NCI-H2227 (cell line): ENCODE measurements around the gene TTC39C.

Experiments used
- DNase-seq: peaks from one replicate; lab custom pipeline; 2025; ENCODE audit not compliant: unreplicated experiment; lab: John Stamatoyannopoulos, UW

Gene TTC39C

GRCh38 chr18:24076950-24077349, 62.4 kb downstream of the TTC39C start:
- DNase-seq: peak; percentile 20

DNA sequence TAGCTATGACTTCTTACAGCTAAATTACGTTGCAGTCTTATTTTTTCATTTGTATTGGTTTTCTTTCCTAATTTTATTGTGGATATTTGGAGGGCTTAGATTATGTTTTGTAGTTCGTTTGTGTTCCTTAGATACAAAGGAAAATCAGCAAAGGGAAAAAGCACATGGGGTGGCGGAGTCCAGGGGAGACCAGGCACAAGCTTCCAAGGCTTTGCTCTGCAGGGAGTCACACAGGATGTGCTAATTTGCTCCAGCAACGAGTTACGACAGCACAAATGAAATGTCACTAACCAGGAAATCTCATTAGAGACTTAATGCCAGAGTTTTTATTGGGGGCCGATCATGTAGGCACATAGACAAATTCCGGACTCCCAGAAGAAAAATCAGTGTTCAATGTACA, 63.8 kb downstream of the TTC39C start:
- DNase-seq: no peak

GRCh38 chr18:24080861-24081260, 66.3 kb downstream of the TTC39C start:
- DNase-seq: no peak

- no peak for DNase-seq
These were observed 69.0 kb downstream of the TTC39C start for GRCh38 chr18:24083550-24083949.

- no peak for DNase-seq
These were observed 71.5 kb downstream of the TTC39C start for GRCh38 chr18:24086082-24086481.

DNA sequence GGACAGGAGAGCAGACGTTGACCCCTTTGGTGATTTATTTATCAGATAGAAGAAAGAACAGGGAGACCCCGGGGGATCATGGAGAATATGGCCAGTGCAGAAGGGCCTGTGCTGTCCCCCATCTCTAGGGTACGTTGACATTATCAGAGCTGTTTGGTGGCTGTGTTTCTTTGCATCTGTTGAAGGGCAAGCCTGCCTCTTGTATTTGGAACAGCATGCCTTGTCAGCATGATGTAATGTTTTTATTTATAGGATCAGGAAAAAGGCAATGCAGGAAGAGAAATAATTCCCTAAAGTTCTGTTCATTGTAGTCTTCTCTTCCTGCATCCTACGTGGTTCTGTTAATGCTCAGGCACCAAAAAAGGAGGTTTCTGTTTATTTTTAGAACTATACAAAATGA, 74.5 kb downstream of the TTC39C start:
- peak; percentile 43 for DNase-seq

DNA sequence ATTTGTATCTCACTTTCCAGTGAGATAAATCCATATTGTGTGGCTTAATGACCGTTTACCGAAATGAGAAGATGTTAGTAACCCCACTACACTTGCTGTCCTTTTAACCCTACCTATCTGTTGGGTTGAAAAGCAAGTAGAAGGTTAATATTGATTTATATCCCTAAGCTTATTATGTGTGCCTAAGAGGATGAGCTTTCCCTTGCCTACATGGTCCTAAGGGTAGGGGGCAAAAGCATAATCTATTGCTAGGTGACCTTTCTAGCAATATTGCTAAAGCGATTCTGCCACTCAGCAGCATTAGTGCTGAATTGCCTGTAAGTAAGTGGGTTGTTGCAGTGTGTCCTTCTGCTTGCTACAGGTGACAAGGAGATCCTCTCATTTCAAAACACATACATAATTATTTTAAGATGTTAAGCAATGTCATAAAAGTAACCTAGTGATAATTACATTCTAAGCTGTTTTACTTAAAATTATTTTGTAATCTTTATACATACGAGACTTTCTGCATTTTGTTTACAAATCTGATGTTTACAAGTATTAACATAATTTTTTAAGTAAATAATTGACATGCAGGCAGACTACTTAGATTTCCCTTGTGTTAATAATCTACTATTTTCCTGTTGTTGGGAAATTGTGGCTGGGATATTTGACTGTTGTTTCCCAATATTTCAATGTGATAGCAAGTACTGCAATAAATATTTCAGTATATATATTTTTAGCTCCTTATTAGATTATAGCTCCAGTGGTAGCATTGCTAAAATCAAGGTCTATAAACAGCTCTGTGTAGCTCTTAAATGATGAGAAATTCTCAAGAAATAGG, 75.2 kb downstream of the TTC39C start:
- DNase-seq: peak; percentile 43

- DNase-seq: no peak
These were observed 76.3 kb downstream of the TTC39C start for GRCh38 chr18:24090876-24091275.

DNA sequence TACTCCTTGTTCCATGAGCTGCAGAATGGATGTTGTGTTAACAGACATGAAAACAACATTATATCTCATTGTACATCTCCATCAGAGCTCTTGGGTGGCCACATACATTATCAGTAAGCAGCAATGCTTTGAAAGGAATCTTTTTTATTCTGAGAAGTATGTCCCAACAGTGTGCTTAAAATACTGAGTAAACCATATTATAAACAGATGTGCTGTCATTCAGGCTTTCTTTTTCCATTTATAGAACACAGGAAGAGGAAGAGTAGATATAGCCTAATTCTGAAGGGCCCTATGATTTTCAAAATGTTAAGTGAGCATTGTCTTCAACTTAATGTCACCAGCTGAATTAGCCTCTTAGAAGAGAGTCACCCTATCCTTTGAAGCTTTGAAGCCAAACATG, 80.0 kb downstream of the TTC39C start:
- no peak for DNase-seq

DNA sequence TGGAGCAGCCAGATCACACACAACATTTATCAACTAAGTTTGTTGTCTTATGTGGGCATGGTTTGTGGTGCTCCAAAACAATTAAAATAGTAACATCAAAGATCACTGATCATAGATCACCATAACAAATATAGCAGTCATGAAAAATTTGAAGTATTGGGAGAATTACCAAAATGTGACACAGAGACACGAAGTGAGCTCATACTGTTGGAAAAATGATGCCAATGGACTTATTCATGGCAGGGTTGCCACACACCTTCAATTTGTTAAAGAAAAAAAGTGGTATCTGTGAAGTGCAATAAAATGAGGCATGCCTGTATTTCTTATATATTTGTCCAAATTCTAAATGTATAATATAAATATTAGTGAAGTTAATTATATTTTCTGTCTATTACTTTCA, 81.4 kb downstream of the TTC39C start:
- DNase-seq: no peak

DNA sequence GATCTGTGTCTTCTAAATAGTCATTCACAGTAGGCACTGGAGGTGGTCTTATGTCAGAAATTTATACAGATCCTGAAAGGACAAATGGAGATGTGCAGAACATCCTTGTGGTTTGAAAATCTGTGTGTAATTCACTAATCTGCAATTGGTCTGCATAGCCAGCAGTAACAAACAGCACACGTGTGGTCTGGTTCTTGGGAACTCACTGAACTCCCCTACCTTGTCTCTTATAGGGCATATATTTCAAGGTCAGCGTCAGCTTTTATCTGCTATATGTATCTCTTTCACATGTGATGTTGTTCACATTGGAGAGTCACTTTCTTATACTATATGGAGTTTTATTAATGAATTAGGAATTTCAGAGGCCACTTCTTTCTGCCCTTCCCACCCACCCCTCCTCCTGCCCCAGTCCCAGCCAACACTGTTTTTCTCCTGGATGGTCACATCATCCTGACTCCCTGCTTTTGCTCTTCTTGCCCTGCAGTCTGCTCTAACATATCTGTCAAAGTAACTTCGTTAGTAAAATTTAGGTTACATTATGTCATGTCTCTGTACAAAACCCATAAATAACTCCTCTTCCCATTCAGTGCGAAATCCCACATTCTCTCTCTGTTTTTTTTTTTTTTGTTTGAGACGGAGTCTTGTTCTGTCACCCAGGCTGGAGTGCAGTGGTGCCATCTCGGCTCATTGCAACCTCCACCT, 88.9 kb downstream of the TTC39C start:
- no peak for DNase-seq

GRCh38 chr18:24104486-24104885, 89.9 kb downstream of the TTC39C start:
- DNase-seq: no peak

DNA sequence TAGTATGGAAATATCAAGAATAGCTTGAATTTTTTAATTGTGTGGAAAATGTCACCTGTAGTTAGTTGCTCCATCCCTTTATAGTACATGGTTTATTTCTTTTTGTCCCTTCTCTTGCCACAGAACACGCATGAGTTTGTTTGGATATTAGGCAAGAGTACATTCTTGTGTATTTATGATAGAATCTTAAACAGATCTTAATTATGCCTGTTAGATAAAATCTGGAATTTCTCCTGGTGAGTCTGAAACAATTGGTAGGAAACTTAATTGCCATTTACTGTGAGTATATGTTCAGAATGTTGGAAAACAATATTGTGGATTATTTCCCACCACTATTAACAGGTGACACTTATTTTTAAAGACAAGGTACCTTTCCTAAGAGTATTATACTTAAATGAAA, 94.1 kb downstream of the TTC39C start:
- no peak for DNase-seq

GRCh38 chr18:24111936-24112335, 97.4 kb downstream of the TTC39C start:
- no peak for DNase-seq

DNA sequence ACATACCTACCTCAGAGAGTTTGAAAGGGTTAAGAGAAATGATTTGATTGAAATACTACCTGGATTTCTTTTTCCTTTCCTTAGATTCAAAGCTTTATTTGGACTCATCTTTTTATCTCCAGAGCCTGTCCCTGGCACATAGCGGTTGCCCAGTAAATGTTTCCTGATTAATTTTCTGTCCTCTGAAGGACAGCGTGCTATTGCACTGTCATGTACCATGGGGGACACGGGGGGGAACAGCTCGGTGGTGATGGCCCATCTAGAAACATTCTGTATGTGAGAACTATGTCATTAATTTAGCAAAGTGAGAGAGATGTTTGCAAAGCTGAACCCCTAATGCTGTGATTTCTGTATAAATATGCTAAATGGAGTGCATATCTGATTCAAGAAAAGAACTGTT, 97.9 kb downstream of the TTC39C start:
- no peak for DNase-seq

DNA sequence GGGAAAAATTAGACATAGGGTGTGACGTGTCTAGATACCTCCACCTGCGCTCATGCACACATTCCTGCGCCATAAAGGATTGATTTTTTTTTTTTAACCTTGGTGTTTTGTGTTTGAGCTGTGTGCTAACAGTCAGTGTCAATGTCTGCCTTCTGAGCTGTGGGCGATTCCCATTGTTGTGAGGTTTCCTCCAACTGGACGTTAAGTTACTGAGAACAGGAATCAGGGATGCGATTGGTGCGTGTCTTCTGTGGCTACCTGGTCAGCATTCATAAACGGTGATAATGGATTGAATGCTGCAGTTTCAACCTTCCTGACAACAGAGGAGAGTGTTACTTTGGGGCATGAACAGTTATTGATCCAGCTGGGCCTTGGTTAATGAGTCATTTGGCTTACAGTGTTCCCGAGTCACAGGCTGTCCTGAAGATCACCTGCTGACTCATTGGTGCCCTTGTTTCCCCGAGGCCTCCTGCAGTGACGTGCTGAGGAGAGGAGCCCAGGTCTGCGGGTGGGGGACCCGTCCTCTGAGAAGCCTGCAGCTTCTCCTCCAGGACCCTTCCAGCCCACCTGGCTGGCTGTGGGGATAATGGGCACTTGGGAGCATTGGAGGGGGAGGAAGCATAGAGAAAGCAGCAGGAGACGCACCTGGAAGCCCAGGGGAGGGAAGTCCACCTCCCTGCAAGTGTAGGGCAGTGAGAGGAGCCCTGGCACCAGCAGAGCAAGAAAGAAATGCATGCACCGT, 98.5 kb downstream of the TTC39C start:
- no peak for DNase-seq

DNA sequence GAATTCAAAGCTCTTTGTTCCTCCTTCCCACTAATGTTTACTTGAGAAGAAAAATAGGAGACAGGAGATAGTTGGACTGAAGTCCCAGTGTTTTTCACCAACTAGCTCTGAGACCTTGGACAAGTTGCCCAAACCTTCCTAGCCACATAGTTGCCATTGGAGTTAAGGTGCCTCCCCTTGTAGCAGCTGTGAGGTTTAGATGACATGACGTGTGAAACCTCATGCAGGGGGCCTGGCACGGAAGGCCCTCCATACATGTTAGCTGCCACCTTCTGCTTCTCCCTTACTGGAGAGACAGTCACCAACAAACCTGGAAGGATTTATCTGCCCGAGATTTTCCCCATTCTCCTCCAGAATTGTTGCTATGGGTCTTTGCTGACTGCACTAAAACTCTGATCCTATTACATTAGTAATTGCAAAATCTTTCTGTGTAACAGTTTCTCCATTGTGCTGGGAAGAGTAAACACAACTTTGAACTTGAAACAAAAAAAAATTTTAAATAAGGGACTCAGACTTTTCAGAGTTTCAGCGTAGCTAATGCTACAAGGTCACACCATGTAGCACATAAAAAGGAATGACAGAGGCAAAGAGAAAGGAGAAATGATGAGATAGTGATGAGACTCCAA, 100.5 kb downstream of the TTC39C start:
- no peak for DNase-seq

DNA sequence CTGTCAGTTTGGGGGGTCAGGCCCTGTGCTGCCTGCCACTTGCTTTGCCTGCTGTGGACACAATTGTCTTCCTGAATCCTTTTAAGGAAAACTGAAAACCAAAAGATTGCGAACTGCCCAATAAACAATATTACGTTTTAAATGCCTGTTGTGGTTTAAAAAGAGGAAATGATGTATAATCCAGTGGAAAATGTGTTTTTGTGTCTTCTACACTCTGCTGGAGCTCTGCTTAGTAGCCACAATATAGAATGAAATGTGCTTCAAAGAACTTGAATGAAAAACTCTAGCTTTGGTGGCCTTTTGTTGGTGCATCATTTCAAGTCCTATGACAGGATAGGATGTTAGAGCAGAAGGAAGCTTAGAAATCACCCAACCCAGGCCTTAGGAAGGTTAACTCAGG, 101.1 kb downstream of the TTC39C start:
- no peak for DNase-seq

DNA sequence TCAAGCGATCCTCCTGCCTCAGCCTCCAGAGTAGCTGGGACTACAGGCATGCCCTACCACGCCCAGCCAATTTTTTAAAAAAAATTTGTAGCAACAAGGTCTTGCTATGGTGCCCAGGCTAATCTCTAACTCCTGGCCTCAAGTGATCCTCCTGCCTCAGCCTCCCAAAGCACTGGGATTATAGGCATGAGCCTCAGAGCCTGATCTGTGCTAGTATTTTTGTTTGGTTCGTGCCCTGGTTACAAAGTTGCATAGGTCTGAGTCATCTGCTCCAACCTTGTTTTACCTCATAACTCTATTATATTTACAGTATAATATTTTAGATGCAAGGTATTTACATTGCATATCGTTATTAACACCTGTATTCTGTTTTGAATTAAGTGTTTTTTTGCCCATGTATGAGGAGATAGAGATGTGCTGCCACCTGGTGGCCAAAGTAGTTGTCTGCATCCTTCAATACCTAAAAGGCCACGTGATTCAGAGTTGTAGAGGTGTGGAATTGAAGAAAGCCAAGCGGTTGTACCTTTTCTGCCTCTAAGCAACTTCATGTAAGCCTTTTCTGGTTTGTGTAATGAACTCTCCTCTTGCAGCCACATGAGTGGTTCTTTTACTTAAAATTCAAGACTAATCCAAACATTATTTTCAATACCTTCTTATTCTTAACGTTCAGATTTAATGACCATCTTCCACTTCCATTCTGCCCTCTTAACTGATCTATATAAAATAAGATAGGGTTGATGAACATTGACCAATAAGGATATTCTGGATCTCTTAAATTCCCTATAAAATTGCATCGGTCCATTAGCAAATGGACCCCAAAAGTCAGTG, 104.4 kb downstream of the TTC39C start:
- DNase-seq: peak; percentile 87

DNA sequence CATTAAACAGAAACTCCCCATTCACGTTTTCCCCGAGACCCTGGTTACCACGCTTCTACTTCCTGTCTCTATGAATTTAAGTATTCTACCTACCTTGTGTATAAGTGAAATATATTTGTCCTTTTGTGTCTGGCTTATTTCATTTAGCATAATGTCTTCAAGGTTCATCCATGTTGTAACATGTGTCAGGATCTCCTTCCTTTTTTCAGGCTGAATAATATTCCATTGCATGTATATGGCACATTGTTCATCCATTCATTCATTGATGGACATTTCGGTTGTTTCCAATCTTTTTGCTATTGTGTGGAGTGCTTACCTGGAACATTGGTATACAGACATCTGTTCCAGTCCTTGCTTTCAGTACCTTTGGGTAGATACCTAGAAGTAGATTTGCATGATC, 106.1 kb downstream of the TTC39C start:
- DNase-seq: no peak

GRCh38 chr18:24121625-24122024, 107.1 kb downstream of the TTC39C start:
- DNase-seq: no peak
